Measurements from ENCODE around the gene S100A7.
"Not testable (repeated sequence)": the region's sequence is repeated elsewhere in the genome, so short reads cannot be mapped to it uniquely, and the experiment has no call there.

The S100A7 gene

DNA sequence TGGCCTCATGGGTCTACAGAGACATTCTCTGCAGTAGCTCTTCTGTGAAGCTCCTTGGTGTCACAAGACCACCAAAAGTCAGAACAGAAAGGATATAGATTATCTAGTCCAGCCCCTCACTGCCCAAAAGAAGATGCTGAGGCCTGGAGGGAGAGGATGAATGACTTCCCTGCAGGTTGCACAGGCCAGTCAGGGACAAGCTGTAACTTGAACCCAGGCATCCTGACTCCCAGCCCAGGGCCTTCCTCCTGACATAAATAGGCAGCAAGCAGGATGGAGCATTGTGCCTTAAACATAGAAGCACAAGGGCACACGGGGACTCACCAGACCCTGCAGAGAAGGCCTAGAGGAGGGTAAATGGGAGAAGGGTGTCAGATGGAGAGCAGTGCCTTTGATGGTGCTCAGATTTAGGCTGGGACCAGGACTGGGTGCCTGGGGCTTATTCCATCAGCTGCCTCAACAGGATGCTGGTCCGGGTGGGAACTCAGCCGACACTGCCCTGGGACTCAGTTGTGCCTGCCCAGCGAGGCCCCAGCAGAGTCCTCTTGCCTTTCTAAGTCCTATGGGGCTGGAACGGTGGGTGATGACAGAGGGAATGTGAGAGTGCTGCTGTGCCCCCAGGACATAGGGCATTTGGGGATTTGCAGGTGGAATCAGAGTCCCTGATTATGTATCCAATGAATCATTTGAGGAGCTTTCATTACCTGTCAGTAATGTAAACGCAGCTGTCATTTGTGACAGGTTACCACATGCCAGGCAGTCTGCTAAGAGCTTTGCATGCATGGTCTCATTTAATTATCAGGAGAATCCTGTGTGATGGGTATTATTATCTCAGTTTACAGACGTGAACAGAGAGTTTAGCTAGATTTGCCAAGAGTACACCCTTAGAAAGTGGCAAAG, 30.9 kb downstream of the S100A7 start:
- peak in 1 of 2 experiments; percentile 24 for DNase-seq

- DNase-seq: no peak
Measured at GRCh38 chr1:153428791-153429190, 31.7 kb downstream of the S100A7 start.

DNA sequence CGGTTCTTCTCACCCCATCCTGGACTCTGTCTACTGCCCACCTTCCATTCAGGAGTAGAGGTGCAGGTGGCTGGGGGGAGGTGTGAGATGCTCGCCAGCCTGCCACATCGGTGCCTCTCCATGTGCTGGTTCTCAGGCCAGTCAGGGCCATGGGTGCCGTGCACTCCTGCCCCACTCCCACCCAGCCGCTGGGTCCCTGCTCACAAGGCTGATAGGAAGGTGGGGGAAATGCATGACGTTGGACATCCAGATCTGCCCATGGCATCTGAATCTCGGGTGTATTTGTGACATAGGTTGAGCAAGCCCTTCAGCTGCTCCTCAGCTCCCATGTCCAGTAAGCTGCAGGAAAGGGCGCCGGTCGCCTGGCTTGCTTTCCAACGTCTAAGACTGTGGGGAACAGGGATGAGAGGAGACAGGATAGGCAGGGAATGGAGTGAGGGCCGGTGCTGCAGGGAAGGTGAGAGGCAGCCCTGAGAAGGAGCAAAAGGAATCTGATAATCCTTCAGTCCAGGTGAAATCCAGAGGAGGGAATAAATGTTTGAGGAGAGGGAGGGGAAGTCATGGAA, 32.3 kb downstream of the S100A7 start:
- no peak for DNase-seq

GRCh38 chr1:153426809-153427208, 33.6 kb downstream of the S100A7 start:
- DNase-seq: no peak

DNA sequence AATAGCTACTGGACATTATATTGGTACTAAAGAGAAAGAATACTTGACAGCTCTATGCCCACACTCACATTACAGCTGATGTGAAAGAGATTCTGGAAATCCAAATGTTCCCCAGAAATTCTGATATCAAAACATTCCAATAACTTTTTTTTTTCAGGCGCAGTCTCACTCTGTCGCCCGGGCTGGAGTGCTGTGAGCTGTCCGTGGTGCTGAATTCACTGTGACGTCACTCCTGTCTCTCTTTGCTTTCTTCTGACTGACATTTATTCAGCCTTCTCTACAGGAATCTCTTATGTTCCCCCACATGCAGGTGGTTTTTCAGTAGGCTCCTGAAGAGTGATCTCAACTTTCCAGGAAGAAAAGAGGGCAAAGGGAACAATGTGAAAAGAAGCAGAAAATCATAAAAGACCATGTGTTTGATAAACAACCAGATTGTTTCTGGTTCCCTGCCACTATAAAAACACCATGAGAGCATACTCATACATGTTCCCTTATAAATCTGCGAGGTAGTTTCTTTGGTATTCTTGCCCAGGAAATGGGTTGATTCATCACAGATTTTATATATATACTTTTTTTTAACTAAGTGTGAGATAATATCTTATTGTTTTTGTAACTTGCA, 37.9 kb downstream of the S100A7 start:
- no peak for DNase-seq

DNA sequence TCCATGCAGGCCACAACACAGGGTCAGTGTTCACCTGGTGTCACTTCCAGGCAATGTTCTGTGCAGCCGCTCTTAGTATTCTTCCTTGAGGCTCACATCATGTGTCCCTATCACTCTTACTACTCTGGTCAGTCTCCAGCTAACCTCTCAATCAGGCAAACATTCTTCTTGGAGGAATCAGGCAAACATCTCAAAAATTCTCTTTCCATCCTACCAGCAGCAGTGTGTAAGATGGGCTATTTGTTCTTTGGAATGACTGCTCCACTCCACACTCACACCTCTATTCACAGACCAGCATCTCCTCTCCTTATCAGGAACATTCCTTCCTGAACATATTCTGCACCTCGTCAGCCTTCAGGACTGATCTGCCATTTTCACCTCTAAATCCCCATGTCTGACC, 40.1 kb downstream of the S100A7 start:
- DNase-seq: no peak

DNA sequence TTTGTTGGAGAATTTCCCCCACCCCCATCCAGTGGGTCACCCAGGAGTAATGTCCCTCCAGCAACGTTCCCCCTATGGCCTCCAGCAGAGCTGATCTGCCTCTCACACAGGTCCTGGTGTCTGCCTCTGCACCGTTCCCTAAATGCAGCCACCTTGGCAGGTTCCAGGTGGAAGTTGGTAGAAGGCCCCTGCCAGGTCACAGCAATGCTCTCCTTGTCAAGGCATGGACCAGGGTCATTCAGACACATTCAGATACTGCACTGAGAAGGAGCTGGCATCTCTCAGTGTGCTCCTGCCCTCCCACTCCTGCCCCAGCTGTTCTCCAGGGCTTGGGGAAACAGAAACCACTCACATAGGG, 41.0 kb downstream of the S100A7 start:
- DNase-seq: not testable (repeated sequence)

DNA sequence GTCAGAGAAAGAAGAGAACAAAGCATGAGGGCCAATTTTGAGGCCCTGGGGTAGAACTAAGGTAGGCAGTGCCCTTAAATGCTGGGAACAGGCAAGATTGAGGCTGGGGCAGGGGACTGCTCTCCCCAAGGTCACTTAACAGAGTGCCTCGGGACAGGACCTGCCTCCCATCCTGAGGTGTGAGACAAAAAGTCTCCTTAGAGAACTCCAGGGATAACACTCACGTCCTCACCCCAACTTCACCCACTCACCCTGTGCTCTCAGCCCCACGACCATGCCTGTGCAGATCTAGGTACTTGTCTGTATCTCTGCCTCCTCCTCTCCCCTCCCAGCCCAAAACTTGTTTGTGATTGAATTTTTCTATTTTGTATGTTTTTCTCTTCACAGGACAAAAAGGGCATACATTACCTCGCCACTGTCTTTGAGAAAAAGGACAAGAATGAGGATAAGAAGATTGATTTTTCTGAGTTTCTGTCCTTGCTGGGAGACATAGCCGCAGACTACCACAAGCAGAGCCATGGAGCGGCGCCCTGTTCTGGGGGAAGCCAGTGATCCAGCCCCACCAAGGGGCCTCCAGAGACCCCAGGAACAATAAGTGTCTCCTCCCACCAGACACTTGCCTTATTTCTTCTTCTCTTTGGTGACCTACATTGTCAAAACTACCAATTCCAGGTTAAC, 41.6 kb downstream of the S100A7 start:
- not testable (repeated sequence) for DNase-seq

GRCh38 chr1:153417136-153417888, 43.1 kb downstream of the S100A7 start:
- DNase-seq: no peak

- DNase-seq: no peak
Measured at GRCh38 chr1:153415850-153416570, 44.4 kb downstream of the S100A7 start, which contains the start of gene S100A7A. TSS of gene S100A7A (plus strand) at chr1:153416520. CDS start at chr1:153418083, 1,563 bp downstream.

DNA sequence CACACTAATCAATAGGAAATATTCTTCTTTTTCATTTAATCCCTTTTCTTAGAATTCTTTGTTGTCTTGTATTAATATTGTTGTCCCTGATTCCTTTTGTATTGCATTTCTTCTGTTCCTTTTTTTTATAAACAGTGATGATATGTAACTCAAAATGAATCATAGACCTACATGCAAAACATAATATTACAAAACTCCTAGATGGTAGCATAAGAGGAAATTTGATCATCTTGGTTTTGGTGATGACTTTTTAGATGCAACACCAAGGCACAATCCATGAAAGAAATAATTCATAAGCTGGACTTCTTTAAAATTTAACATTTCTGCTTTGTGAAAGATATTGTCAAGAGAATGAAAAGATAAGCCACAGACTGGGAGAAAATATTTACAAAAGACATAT, 46.5 kb downstream of the S100A7 start:
- DNase-seq: not testable (repeated sequence)

Data from NCI-H187 (cell line).